HG02885 (cell line): ENCODE data around the gene RBM20.
"Not testable (repeated sequence)": the region's sequence is repeated elsewhere in the genome, so short reads cannot be mapped to it uniquely, and the experiment has no call there.

Experiments
- ATAC-seq: cut with Tn5 transposase; IDR thresholded peaks from one replicate; pipeline ENCODE4 v1.9.1; 2021; ENCODE audit warnings: mild to moderate bottlenecking; ENCODE audit not compliant: unreplicated experiment, poor library complexity

RBM20 gene

DNA sequence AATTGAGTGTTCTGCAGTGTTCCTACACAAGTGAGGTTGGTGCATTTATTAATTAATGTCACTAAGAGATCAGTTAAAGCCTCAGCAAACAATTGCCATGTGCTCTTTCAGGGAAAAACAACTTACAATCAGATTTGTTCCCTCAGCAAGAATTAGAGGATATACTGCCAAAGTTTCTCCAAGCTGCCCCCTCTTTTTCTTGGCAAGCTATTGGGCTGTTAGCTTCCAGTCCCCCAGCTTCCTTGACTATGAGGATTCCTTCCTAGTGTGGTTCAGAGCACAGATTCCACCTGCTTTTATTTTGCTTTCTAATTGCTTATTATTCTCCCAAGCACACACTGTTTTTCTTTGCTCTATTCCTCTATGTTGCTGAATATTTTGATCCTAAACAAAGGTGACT lies 112.7 kb downstream of the RBM20 start:
- no peak for ATAC-seq

DNA sequence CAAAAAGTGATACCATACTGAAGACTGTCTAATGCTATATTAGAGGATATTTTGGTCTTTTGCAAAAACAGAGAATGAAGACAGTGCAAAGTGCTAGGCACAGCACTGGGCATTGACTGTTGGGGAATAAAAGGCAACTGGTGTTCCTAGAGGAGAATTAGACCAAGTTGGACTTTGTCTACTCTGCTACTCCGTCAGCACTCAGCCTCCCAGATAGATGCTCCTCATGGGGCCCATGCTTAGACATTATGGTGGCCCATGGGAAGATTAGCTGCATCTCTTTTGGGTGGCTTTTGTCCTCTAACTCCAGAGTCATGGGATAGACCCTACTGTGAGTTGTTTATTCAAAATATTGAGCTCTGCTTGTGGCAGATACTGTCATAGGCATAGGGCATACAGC lies 113.5 kb downstream of the RBM20 start:
- ATAC-seq = no peak

DNA sequence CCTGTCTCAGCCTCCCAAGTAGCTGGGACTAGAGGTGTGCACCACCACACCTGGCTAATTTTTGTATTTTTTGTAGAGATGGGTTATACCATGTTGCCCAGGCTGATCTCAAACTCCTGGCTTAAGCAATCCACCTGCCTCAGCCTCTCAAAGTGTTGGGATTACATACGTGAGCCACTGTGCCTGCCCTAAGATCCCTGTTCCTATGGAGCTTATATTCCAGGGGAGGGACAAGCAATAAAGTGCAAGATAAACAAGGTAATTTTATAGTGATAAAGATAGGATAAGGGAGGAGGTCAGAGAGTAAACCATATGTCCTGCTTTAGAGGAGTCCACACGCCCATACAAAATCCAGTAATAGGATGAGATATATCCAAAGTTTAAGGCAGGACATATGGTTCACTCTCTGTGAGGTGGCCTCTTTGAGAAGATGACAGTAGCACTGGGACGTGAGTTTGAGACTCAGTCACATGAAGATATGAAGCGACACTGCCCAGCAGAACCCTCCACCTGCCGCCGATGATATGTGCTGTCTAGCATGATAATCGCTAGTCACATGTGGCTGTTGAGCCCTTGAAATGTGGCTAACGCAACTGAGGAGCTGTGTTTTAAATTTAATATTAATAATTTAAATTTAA lies 114.1 kb downstream of the RBM20 start:
- no peak for ATAC-seq

GRCh38 chr10:110758898-110759297 lies 114.8 kb downstream of the RBM20 start:
- no peak for ATAC-seq

GRCh38 chr10:110759523-110759922 lies 115.4 kb downstream of the RBM20 start:
- ATAC-seq = no peak

- no peak for ATAC-seq
Observed at GRCh38 chr10:110762109-110762848, 118.1 kb downstream of the RBM20 start.

DNA sequence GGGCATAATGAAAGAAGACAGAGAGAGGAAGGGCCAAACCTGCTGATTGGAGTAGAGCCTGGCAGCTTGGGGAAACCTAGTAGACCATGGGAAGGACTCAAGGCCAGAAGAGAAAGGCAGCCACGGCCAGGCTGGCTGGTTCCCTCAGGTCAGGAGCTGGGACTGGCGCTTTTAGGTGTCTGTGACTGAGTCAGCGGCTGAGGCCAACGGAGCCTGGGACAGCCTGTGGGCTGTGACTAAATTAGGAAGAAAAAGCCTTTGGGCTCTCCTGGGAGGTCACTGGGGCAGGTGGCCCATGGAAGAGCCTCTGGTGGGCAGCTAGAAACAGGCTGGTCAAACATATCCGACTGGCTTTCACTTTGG lies 118.7 kb downstream of the RBM20 start:
- ATAC-seq = no peak

GRCh38 chr10:110764378-110764777 lies 120.2 kb downstream of the RBM20 start:
- ATAC-seq = no peak

DNA sequence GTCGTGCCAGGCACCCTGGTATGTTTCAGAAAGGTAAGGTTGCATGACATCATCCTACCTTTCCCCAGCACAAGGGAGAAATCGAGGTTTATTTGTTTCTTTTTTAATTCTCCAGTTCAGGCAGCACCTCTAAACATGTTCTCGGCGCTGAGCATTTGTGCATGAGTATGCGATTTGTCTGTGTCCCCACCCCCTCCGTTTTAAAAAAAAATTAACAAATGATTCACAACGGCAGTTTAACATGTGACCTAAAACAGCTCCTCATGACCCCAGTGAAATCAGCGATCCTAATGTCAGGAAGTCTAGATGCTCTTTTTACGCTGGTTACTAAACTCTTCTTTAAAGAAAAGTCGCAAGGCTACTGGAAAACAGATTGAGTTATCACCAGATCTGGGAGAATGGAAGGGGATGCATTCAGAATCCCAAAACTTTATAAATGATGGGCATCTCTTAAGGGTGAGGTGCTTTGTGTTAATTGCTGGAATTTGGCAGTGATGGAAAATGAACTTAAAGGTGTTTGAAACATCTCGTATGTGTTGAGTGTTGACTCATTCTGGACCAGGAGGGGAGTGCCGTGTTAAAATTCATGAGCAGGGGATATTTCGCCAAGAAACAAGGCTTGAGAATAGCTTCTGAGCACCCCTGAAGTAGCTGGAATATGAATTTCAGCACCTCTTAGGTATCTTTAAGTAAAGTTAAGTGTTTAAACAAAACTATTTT lies 120.8 kb downstream of the RBM20 start:
- no peak for ATAC-seq

GRCh38 chr10:110765513-110766319 lies 121.6 kb downstream of the RBM20 start:
- peak; percentile 51 for ATAC-seq

DNA sequence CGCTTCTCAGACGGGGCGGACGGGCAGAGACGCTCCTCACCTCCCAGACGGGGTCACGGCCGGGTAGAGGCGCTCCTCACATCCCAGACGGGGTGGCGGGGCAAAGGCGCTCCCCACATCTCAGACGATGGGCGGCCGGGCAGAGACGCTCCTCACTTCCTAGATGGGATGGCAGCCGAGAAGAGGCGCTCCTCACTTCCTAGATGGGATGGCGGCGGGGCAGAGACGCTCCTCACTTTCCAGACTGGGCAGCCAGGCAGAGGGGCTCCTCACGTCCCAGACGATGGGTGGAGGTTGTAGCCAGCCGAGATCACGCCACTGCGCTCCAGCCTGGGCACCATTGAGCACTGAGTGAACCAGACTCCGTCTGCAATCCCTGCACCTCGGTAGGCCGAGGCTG lies 123.5 kb downstream of the RBM20 start:
- ATAC-seq = not testable (repeated sequence)

GRCh38 chr10:110770243-110770642 lies 126.1 kb downstream of the RBM20 start:
- ATAC-seq = no peak

- ATAC-seq = no peak
Observed at GRCh38 chr10:110771486-110771885, 127.3 kb downstream of the RBM20 start.

DNA sequence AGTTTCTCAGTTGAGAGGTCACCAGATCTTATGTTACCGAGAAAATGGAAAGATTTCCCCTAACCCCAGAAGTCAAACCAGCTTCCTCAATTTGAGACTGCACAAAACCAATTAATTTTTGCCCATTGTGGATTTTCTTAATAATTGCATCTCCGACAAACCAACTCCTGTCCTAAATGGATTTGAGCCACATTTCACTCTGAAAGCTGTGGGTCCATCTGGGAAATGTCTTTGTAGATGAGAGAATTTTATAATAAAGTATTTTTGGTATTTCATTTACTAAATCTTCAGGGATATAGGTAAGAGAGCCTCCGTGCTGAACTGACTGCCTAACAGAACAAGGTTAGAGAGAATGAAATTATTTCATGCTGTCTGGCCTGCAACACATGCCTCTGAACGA lies 127.9 kb downstream of the RBM20 start:
- ATAC-seq = no peak

DNA sequence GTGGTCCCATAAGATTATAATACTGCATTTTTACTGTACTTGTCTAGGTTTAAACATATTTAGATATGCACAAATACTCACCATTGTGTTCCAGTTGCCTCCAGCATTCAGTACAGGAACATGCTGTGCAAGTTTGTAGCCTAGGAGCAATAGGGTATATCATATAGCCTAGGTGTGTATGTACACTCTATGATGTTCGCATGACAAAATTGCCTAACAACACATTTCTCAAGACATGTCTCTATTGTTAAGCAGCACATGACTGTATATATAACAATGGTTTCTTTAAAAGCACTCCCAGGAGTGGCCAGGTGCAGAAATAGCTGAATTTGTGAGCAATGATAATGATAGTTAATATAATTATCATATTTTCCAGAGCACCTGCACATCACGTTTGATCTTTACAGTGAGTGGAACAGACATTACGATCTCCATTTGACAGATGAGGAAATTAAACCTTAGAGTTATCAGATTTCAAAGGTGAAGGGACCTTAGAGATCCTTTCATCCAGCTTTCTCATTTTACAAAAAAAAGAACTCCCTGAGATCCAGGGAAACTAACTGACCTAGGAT lies 128.4 kb downstream of the RBM20 start:
- ATAC-seq = no peak

- peak; percentile 1 for ATAC-seq
Observed at GRCh38 chr10:110773693-110774068, 129.5 kb downstream of the RBM20 start.

GRCh38 chr10:110774069-110775019 lies 130.2 kb downstream of the RBM20 start:
- ATAC-seq = peak; percentile 93

DNA sequence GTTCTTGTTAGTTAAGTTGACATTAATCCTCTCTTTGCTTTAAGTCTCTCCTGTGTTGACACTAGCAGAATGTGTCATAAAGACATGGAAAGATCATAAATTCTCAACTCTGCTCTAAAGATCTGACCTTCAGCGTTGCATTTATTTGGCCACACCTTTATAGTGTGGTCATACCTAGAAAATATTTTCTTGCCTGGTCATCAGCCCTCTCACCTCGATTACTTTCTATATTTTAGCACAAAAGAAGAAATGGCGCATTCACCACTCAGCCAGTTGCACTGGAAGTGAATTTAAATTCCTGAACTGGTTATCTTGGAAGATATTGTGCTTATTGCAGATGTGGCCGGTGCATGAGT lies 130.9 kb downstream of the RBM20 start:
- no peak for ATAC-seq

DNA sequence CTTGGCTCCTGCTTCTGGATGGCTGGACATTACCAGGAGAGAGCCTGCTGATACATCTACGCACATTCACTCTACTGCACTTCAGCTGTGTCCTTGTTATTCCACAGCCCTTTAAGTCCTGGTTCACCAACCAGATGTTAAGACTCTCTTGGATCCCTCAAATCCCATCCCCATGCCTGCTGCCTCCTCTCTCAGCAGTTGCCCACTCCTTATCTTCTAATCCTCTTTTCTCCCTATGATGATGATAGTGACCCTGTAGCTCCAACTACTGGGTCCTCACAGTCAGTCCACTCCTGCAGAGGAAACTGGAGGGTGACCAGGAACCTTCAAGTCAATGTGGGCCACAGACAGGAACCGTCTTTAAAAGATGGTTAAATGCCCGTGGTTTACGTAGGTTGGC lies 131.3 kb downstream of the RBM20 start:
- no peak for ATAC-seq
